GM23338 (cell line): ENCODE results near the gene GABRB3.

Source experiments
- CREB1 ChIP-seq: fragments of 250-450 bp; sonication (Bioruptor Pico); IDR thresholded peaks from 2 replicates; pipeline ENCODE4 v1.5.0; 2020; ENCODE audit warnings: low read depth, mild to moderate bottlenecking, moderate library complexity
- ETS1 ChIP-seq: IDR thresholded peaks from 2 replicates; pipeline ENCODE4 v1.6.1; 2016; ENCODE audit warnings: antibody characterized with exemption
- EZH2 ChIP-seq: fragments of 200-600 bp; sonication (generic); IDR thresholded peaks from one replicate; pipeline ENCODE4 v1.8.0; 2017; ENCODE audit warnings: antibody characterized with exemption, mild to moderate bottlenecking, low read depth; ENCODE audit not compliant: unreplicated experiment
- EZH2phosphoT487 ChIP-seq: fragments of 200-600 bp; sonication (generic); IDR thresholded peaks from one replicate; pipeline ENCODE4 v1.8.1; 2018; ENCODE audit warnings: antibody characterized with exemption; ENCODE audit not compliant: unreplicated experiment
- JUNB ChIP-seq: IDR thresholded peaks from one replicate; pipeline ENCODE4 v1.6.1; 2016; ENCODE audit warnings: antibody characterized with exemption; ENCODE audit not compliant: unreplicated experiment
- POLR2AphosphoS5 ChIP-seq: IDR thresholded peaks from 2 replicates; pipeline ENCODE4 v1.6.1; 2016; ENCODE audit warnings: antibody characterized with exemption, low read depth
- REST ChIP-seq: IDR thresholded peaks from one replicate; pipeline ENCODE4 v1.6.1; 2018; ENCODE audit warnings: antibody characterized with exemption; ENCODE audit not compliant: unreplicated experiment
- ZNF114 ChIP-seq: fragments of 250-450 bp; sonication (Bioruptor Pico); IDR thresholded peaks from 2 replicates; pipeline ENCODE4 v1.5.0; 2020; ENCODE audit warnings: mild to moderate bottlenecking, moderate library complexity
- TF ChIP-seq, protein P1 (sequence below), 2 experiments: fragments of 200-600 bp in 1 of 2; sonication (generic) in 1 of 2; conservative IDR thresholded peaks; 2 replicates each; pipeline versions ENCODE4 v1.5.1 to v1.6.1; 2016 to 2017; ENCODE audit warnings: antibody characterized with exemption in 2 of 2, low read depth in 2 of 2, mild to moderate bottlenecking in 2 of 2, moderate library complexity in 1 of 2

GRCh38 chr15:26614734-26615133 is 158.1 kb downstream of the GABRB3 start:
- TF ChIP-seq, protein P1, sequence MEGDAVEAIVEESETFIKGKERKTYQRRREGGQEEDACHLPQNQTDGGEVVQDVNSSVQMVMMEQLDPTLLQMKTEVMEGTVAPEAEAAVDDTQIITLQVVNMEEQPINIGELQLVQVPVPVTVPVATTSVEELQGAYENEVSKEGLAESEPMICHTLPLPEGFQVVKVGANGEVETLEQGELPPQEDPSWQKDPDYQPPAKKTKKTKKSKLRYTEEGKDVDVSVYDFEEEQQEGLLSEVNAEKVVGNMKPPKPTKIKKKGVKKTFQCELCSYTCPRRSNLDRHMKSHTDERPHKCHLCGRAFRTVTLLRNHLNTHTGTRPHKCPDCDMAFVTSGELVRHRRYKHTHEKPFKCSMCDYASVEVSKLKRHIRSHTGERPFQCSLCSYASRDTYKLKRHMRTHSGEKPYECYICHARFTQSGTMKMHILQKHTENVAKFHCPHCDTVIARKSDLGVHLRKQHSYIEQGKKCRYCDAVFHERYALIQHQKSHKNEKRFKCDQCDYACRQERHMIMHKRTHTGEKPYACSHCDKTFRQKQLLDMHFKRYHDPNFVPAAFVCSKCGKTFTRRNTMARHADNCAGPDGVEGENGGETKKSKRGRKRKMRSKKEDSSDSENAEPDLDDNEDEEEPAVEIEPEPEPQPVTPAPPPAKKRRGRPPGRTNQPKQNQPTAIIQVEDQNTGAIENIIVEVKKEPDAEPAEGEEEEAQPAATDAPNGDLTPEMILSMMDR (conservative IDR thresholded peaks at IDR 0.05; ENCODE audit: low read depth in 2 of 2), result no peak
- TF ChIP-seq ETS1, result no peak
- TF ChIP-seq ZNF114 (CRISPR knock-in tag), result no peak
- TF ChIP-seq JUNB, result no peak
- TF ChIP-seq EZH2, result no peak
- TF ChIP-seq POLR2AphosphoS5, result no peak
- TF ChIP-seq CREB1 (CRISPR knock-in tag), result no peak
- TF ChIP-seq EZH2phosphoT487, result no peak
- TF ChIP-seq REST, result no peak
